GM21526 (cell line): ENCODE data around the gene FAM25A.
"Not testable (repeated sequence)": the region's sequence is repeated elsewhere in the genome, so short reads cannot be mapped to it uniquely, and the experiment has no call there.

Source experiments
- ATAC-seq: cut with Tn5 transposase; IDR thresholded peaks from one replicate; pipeline ENCODE4 v1.9.1; 2021; ENCODE audit warnings: moderate library complexity; ENCODE audit not compliant: unreplicated experiment, low FRiP score

FAM25A gene

GRCh38 chr10:87020056-87020455 lies at the start of gene FAM25A:
Gene FAM25A, plus strand, starts transcription at chr10:87020294. Its CDS starts 31 bp downstream, at chr10:87020325.
- not testable (repeated sequence) for ATAC-seq

GRCh38 chr10:86970982-86971231 lies 49.2 kb upstream of the FAM25A start:
- ATAC-seq = peak; percentile 4

DNA sequence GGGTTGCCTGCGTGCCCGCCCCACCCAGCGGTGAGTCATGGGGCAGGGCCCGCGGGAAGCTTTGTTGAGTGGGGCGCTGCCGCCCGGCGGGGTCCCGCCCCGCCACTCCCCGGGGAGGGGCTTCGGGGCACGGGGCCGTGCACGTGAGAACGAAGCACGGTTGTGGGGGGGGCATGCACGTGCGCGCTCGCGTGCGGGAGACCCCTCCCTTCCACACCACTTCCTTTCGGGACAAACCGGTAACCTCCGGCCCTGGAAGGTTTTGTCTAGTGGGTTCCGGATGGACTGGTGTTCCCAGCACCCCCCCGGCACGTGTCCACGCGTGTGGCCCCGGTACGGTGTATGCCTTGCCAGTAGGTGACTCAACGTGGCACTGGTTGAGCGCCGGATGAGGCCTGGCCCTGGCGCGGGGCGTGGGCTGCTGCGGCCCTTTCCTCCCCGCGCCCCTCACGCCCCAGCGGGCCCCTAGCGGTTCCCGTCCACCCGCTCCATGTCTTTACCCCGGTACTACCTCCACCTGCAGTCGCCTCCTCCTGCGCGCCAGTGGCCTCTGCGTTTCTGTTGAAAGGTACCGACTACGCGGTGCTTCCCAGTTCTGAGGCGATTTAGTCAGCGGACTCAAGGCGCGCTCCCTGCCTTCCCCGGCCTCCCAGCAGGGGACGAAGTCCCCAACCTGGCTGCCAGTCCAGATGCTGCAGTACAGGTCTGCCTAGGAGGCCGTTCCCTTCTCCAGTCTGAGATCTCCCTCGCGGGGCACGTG lies 48.7 kb upstream of the FAM25A start:
- peak; percentile 63 for ATAC-seq

GRCh38 chr10:86972613-86973380 lies 47.3 kb upstream of the FAM25A start:
- ATAC-seq = no peak

DNA sequence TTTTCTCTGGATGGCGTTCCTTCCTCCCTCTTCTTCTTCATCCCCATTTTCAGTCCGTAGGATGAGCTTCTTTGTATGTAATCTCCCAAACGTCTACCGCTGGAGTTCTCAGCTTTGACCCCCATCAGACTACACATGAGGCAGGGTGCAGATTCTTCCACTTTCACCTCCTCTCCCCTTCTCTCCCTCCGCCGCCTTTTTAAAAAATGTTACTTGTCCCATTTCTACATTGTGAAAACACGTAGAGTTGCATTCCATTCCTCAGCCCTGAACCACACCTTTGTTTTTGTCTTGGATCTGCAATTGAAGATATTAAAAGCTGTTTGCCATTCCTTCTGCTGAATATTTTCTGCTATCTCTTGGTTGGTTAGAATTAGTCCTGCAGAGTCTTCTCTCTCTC lies 45.6 kb upstream of the FAM25A start:
- no peak for ATAC-seq

- ATAC-seq = no peak
These were observed 43.6 kb upstream of the FAM25A start for GRCh38 chr10:86976362-86977056.

DNA sequence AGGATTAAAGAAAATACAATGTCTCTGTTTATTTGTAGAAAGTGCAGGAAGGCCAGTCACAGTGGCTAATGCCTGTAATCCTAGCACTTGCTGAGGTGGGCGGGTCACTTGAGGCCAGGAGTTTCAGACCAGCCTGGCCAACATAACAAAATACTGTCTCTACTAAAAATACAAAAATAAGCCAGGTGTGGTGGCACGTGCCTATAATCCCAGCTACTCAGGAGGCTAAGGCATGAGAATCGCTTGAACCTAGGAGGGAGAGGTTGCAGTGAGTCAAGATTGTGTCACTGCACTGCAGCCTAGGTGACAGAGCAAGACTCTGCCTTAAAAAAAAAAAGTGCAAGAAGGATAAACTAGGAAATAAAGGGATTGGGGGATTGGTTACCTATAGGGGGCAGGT lies 41.6 kb upstream of the FAM25A start:
- ATAC-seq = not testable (repeated sequence)

DNA sequence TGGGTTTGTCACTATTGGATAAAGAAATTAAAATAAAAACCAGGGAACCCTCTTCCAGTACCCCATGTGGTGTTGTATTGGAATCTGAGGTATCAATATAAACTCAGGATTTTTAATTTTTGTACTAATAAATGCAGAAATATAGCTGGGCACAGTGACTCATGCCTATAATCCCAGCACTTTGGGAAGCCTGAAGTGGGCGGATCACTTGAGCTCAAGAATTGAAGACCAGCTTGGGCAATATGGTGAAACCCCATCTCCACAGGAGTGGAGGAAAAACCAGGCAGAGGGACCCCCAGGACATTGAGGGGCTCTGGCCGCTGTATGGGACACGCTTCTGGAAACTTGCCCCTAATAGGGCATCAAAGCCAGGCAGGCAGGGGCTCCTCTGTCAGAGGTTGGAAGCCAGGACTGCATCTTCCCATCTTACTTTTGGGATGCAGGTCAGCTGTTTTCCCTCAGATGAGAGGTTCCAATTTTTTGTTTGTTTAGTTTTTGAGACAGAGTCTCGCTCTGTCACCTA lies 40.7 kb upstream of the FAM25A start:
- ATAC-seq = no peak

DNA sequence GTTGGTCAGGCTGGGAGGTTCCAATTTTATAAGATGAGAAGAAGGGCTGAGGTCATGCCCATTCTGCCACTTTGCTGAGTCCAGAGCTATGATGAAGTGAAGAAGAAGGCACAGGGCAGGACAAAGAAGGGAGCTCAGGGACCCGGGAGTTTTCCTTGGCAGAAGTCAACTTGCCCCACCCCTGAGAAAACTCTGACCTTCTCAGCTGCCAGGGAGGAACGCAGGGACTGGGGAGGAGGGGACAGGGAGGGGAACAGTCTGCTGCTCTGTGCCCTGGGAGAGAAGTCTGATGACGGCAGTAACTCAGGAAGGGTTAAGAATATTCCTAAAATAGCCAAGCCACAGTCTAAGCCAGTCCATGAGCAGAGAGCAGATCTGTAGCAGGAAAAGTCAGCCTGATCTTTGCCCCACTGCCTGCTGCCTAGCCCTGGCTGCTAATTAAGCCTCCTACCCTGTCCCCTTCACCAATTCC lies 40.1 kb upstream of the FAM25A start:
- ATAC-seq = no peak

DNA sequence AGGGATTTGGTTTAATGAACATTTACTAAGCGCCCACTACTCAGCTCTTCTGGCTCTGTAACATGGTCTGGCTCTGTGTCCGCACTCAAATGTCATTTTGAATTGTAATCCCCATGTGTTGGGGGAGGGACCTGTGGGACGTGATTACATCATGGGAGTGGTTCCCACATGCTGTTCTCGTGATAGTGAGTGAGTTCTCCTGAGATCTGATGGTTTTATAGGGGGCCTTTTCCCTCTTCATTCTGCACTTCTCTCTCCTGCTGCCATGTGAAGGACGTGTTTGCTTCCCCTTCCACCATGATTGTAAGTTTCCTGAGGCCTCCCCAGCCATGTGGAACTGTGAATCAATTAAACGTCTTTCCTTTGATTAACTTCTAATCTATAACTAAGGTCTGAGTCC lies 39.1 kb upstream of the FAM25A start:
- not testable (repeated sequence) for ATAC-seq

DNA sequence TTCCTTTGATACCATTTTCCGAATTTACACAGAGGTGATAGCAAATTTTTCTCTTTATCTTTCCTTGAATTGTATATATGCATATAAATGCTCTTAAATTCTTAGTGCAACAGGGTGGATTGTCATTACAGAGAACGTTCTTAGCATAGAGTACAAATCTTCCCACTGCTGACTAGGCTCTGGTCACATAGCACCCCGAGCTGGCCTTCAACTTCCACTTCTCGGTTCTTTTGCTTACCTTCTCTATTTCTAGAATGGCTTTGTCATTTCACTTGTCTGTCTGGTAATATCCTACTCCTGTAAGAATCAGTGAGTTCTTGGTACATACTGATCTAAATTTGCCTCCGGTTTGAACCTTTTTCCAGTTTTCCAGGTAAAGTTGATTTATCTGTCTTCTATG lies 38.4 kb upstream of the FAM25A start:
- no peak for ATAC-seq

DNA sequence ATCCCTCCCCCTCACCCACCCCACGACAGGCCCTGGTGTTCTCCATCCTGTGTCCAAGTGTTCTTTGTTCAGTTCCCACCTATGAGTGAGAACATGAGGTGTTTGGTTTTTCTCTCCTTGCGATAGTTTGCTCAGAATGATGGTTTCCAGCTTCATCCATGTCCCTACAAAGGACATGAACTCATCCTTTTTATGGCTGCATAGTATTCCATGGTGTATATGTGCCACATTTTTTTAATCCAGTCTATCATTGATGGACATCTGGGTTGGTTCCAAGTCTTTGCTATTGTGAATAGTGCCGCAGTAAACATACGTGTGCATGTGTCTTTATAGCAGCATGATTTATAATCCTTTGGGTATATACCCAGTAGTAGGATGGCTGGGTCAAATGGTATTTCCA lies 35.6 kb upstream of the FAM25A start:
- ATAC-seq = not testable (repeated sequence)

DNA sequence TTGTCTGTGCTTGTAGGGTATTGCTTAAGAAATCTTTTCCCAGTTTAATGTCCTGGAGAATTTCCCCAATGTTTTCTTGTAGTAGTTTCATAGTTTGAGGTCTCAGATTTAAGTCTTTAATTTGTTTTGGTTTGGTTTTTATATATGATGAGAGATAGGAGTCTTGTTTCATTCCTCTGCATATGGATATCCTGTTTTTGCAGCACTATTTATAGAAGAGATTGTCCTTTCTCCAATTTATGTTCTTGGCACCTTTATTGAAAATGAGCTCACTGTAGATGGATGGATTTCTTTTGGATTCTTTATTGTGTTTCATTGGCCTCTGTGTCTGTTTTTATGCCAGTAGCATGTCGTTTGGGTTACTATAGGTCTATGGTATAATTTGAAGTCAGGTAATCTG lies 31.6 kb upstream of the FAM25A start:
- no peak for ATAC-seq

GRCh38 chr10:86991362-86991761 lies 28.7 kb upstream of the FAM25A start:
- ATAC-seq = not testable (repeated sequence)

- ATAC-seq = no peak
These were observed 27.6 kb upstream of the FAM25A start for GRCh38 chr10:86992456-86992855.

GRCh38 chr10:86992929-86993328 lies 27.2 kb upstream of the FAM25A start:
- no peak for ATAC-seq

GRCh38 chr10:86999802-87000403 lies 20.2 kb upstream of the FAM25A start:
- not testable (repeated sequence) for ATAC-seq

GRCh38 chr10:87000491-87000890 lies 19.6 kb upstream of the FAM25A start:
- ATAC-seq = no peak

GRCh38 chr10:87007124-87007523 lies 13.0 kb upstream of the FAM25A start:
- ATAC-seq = not testable (repeated sequence)

- not testable (repeated sequence) for ATAC-seq
These were observed 12.4 kb upstream of the FAM25A start for GRCh38 chr10:87007674-87008073.

DNA sequence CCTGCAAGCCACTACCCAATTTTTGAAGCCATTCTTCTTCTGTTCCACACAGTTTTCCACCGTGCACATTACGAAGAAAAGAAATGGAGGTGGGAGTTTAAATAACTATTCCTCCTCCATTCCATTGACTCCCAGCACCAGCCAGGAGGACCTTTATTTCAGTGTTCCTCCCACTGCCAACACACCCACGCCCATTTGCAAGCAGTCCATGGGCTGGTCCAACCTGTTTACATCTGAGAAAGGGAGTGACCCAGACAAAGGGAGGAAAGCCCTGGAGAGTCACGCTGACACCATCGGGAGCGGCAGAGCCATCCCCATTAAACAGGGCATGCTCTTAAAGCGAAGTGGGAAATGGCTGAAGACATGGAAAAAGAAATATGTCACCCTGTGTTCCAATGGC lies 11.8 kb upstream of the FAM25A start:
- not testable (repeated sequence) for ATAC-seq
